GM18909 (cell line): ENCODE measurements around the gene PPP3CA.
A peak's percentile ranks its signal among the peaks of the same experiment; 100 is the strongest.
"Not testable (repeated sequence)": the region's sequence is repeated elsewhere in the genome, so short reads cannot be mapped to it uniquely, and the experiment has no call there.

Experiments
- ATAC-seq: cut with Tn5 transposase; IDR thresholded peaks from one replicate; pipeline ENCODE4 v1.9.1; 2021; ENCODE audit warnings: mild to moderate bottlenecking; ENCODE audit not compliant: unreplicated experiment, poor library complexity

PPP3CA gene

DNA sequence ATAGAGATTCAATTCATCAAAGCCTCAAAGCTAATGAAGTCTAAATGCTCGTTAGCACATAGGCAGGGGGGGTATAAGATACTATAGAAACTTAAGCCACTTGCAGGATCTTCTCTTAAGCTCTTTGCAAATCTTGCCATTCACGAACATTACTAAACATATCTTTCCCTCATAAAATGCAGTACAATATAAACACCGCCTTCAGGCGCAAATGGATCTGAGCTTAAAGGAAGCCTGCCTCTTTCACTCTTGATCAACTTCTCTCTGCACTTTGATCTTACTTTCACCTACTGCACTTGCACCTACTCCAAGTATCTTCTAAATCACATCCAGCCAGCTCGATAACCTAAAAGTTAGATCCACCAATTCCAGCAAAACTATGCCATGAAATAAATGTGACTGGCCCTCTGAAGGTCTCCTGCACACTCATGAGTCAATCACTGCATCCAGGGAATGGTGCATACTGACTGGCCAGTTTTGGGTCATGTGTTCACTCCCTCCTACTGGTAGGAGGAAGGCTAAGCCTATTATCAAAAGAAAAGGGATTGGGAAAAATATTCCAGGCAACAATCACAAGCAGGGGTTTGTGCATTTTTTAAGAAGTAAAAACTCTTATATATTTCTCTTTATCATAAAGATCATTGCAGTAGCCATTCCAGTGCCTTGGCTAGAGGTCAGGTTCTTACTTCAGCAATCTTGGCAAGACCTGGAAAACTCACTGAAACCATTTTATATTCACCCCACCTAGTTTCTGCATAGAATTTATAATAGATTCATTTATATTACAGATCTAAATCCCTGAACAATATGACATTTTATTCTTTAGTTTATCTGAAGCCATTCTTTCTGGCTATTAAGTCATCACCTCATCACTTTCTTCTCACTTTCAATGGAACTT lies 222.0 kb downstream of the PPP3CA start:
- ATAC-seq = no peak

GRCh38 chr4:101123231-101123630 lies 224.1 kb downstream of the PPP3CA start:
- ATAC-seq = no peak

DNA sequence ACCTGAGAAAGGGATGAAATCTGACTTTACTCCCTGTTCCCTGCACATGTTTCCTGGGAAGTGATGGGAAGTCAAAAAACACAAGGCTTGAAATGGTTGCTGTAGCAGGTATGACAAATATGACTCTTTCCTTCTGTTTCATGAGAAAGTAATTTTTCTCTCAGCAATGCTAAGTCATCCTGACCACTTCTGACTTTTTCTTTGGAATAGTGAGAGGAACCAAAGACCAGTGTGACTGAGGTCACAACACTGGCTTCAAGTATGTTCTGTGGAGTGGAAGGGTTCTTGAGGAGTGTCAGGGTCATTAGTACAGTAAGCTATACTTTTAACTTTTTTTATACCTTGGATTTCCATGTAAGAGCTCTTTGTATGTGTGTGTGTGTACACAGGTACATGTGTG lies 225.3 kb downstream of the PPP3CA start:
- no peak for ATAC-seq

DNA sequence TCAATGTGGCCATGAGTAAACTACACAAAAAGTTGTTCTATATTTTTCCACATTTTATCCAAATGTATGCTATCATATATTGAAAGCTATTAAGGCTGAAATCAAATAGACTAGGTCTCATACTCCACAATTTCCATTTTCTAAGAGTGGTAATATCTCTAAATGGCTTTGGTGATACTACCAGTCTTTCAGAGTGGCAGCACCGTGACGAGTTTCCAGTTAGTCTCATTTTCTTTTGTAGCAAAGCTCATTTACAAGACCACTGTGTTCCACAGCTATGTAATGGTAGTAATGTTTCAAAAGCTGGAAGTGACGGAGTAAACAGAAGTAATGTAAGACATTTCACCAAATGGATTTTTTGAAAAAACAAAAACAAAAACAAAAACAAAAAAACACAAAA lies 228.2 kb downstream of the PPP3CA start:
- ATAC-seq = no peak

- ATAC-seq = no peak
Measured at GRCh38 chr4:101118617-101119016, 228.7 kb downstream of the PPP3CA start.

- no peak for ATAC-seq
Measured at GRCh38 chr4:101115887-101116286, 231.4 kb downstream of the PPP3CA start.

- ATAC-seq = no peak
Measured at GRCh38 chr4:101114936-101115372, 232.4 kb downstream of the PPP3CA start.

DNA sequence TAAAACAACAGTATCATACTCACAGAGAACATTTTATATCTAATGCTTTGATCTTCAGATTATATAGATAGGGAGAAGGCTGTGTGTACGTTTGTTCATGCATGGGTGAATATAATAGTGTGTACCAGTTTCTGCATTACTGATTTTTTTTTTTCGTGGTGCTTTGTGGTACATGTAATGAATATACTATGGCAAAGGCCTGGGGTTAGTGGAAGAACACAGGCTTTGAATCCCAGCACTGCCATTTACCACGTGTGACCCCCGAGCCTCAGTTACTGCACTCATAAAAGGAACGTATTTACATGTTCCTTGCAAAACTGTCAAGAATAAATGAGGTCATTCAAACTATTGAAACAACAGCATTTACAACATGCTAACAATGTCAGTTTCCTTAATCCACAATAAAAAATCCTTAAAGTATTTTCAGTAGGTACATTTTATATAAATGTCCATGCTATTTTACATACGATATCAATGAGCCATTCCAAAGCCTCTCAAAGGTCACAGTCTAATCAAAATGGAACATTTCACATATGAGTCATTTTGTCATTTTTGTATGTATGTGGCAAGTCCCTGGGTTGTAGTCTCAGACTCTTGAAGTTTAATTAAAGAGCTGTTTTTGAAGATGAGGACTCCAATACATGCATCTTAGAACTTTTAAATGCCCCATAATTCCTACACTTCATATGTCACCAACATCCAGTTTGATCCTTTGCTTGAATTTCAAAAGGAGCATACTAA lies 242.8 kb downstream of the PPP3CA start:
- peak; percentile 18 for ATAC-seq

GRCh38 chr4:101103381-101104142 lies 243.8 kb downstream of the PPP3CA start:
- peak; percentile 91 for ATAC-seq

DNA sequence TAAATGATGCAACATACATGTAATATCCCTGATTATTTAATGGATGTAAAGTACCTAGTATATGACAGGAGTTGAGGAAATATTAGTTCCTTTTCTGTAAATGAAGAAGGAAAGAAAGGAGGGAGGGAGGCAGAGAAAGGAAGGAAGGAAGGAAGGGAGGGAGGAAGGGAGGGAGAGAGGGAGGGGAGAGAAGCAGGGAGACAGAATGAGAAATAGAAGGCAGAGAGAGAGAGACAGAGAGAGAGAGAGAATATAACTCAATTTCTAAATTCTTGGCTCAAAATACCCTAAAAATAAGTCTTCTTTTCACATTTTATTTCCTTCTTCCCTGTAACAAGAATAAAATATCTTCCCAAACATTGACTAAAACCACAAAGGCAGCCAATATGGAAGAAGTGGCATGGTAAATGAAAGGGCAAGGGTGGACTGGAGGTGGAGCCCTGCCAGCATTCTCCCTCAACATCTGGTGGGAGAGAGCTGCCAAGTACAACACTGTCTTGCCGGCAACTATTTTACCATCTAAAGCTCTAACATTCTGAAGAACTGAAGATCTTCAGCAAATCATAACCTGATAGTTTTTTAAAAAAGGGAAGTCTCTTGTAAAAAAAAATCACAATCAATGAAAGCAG lies 245.1 kb downstream of the PPP3CA start:
- ATAC-seq = no peak

DNA sequence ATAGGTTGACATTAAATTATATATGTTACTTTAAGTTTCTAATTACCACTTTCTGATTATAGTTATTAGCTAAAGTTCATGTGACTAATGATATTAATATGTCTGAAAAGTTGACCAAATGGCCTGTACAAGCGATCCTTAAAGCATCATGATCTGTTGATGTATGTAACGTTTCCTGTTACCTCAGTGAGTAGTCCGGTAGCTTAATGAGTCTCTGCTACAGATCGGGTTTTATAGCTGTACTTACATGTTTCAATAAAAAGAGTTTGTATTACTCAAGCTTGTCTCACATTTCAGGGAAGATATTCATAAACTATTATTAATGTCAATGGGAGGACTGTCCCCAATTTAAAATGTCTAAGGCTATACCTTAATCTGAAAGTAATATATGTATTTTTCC lies 246.3 kb downstream of the PPP3CA start:
- ATAC-seq = no peak

DNA sequence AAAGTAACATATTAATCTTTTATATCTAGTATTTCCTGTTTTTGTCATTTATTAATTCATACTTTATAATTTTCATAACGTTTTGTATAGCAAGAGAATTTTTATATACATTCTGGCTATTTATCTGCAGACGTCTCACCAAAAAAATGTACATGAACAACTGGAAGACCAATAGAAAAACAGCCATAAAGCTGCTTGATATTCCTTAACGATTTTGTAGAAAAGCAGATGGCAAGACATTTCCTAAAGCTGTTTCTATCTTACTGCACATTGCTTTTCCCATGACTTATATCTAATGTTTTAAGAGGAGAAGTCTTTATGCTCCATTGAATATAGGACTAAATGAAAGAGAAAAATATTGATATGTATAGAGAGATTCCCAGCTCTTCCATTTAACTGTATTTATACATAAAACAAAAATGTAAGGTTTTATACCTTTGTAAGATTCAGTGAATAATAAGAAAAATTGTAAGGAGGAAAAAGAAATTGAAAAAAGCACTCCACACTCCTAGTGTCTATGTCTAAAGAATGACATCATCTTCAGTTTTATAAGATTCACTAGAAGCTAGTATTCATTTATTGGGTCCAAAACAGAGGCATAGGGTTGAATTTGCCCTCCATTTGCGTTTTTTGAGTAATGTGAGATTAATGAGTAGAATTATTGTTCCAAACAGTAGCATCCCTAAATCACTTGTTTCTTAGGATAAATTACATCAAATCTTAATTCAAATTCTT lies 248.5 kb downstream of the PPP3CA start:
- no peak for ATAC-seq

DNA sequence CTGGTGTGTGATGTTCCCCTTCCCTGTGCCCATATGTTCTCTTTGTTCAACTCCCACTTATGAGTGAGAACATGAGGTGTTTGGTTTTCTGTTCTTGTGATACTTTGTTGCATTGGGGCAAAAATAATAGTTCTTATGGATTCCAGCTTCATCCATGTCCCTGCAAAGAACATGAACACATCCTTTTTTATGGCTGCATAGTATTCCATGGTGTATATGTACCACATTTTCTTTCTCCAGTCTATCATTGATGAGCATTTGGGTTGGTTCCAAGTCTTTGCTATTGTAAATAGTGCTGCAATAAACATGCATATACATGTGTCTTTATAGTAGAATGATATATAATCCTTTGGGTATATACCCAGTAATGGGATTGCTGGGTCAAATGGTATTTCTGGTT lies 254.7 kb downstream of the PPP3CA start:
- not testable (repeated sequence) for ATAC-seq

DNA sequence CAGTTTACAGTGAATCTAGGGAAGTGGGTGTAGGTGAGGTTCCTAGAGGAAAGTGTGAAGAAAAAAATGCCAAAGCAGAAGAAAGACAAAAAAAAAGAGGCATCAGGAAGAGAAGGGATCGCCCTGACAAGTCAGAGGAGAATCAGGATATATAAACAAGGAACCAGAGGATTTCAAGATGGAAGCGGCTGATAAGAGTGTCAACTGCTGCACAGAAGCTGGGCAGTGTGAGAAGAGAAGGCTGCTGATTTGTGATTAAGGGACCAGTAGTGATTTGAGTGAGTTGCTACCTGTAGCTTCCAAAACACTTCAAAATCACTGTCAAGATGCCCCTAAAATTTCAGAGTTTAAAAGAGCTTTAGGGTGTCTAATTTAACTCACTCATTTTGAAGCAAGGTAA lies 258.2 kb downstream of the PPP3CA start:
- ATAC-seq = no peak

DNA sequence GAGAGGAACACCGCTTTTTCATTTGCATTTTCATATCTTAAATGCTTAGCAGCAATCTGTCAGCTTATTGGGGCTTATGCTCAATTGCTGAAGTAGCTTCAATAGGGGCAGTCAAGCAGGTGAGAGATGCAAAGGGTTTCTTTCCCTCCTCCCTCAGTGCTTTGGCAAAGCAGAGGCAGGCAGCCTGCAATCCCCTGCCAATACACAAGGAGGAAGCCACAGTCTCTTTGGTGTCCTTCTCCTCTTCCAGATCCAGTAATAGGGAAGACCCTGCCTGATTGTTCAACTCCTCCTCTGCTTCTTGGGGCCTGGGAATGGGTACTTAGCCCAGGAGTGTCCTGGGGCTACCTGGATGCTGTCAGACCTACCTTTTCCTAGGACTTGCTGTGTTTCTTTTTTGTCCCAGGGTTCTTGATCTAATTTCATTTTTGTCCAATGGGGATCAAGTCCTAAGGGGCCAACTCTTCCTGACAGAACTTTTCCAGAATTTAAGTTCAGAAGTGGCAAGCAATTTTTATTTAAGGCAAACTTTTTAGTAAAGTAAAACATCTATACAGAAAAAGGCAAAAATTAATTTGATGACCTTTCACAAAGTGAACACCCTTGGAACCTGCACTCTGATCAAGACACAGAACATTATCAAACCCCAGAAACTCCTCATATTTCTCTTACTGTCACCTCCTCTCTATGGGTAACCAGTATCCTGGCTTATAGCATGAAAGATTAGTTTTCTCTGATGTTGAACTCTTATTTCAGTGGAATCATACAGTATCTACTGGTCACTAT lies 260.3 kb downstream of the PPP3CA start:
- no peak for ATAC-seq

- ATAC-seq = no peak
Measured at GRCh38 chr4:101083131-101083530, 264.2 kb downstream of the PPP3CA start.

DNA sequence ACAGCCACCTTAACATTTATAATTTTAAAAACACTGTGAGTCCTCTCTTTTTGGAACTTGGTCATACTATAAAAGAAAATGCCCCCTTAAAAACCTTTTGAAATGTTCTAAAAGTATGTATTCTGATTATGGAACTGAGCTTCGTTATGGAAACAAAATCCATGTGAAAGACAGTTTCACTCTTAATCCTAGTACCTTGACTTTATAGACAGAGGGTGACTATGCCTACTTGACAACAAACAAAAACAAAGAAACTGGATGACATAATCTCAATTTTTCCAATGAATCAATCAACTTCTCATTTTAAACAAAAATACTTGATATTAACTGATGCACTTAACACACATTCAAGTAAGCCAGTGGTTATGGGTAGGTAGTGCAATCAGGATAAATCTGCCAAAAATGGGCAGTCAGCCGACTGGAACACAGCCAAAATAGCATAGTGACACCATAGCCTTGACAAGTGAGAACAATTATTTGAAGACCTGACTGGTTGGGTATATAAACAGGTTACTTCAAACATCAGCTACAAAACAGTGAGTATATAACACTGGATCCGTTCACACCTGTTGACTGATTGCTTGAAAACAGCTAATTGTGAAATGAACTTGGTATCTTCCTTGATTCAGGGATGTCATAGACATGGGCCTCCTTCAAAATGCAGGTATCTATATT lies 265.5 kb downstream of the PPP3CA start:
- no peak for ATAC-seq

DNA sequence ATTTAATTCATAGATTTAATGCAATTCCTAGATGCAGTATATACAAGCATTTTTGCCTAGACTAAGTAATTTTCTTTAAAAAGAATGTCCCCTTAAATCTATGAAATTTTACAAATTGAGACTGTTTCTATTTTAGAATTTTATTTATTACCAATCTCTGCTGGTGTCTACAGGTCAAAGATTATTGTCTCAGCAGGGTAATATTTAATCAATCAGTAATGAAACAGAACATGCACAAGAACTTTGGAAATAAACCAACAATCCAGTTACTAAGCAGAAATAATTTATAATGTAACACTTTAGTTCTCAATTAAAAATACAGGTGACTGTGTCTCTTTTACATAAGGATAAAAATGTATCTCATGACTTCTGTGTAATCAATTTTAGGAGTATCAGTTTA lies 266.2 kb downstream of the PPP3CA start:
- no peak for ATAC-seq
